C4-2B (cell line): ENCODE data around the gene PIPOX.

Experiments used
- CTCF ChIP-seq: fragments of 450-650 bp; conservative IDR thresholded peaks from 2 replicates; pipeline ENCODE4 v1.5.1; 2017; ENCODE audit warnings: mild to moderate bottlenecking
- ZFX ChIP-seq: fragments of 450-650 bp; IDR thresholded peaks from 2 replicates; pipeline ENCODE4 v1.6.1; 2017

GRCh38 chr17:29070781-29071180 is 27.8 kb downstream of the PIPOX start:
- TF ChIP-seq CTCF: no peak
- no peak for TF ChIP-seq ZFX
